Trophoblast cell (in vitro differentiated cells and primary cell): ENCODE measurements around the gene NME2.
A peak's percentile ranks its signal among the peaks of the same experiment; 100 is the strongest.

Experiments
- DNase-seq, 2 donors: peaks; one replicate each; pipeline ENCODE4 v3.0.0-alpha.2; 2016
- H2AFZ ChIP-seq: 2 replicates; pipeline ENCODE4 v1.6.1; 2013; ENCODE audit warnings: low read length, moderate library complexity, mild to moderate bottlenecking; ENCODE audit not compliant: insufficient read depth, poor library complexity
- H2AK5ac ChIP-seq: 2 replicates; pipeline ENCODE4 v1.6.1; 2013; ENCODE audit warnings: mild to moderate bottlenecking, low read length
- H2BK120ac ChIP-seq: 2 replicates; pipeline ENCODE4 v1.6.1; 2013; ENCODE audit warnings: low read length, mild to moderate bottlenecking, moderate library complexity; ENCODE audit not compliant: insufficient read depth, poor library complexity
- H2BK12ac ChIP-seq: 2 replicates; pipeline ENCODE4 v1.6.1; 2013; ENCODE audit warnings: mild to moderate bottlenecking, low read length, moderate library complexity
- H2BK5ac ChIP-seq: 2 replicates; pipeline ENCODE4 v1.6.1; 2013; ENCODE audit warnings: low read length, low read depth, moderate library complexity, mild to moderate bottlenecking; ENCODE audit not compliant: poor library complexity
- H3K14ac ChIP-seq: 2 replicates; pipeline ENCODE4 v1.6.1; 2013; ENCODE audit warnings: mild to moderate bottlenecking, low read length
- H3K18ac ChIP-seq: 2 replicates; pipeline ENCODE4 v1.6.1; 2013; ENCODE audit warnings: mild to moderate bottlenecking, low read length
- H3K23ac ChIP-seq: 2 replicates; pipeline ENCODE4 v1.6.1; 2013; ENCODE audit warnings: low read length
- H3K27ac ChIP-seq: 2 replicates; pipeline ENCODE4 v1.5.1; 2013; ENCODE audit warnings: low read depth, mild to moderate bottlenecking, inconsistent platforms, low read length, moderate library complexity
- H3K27me3 ChIP-seq: 2 replicates; pipeline ENCODE4 v1.6.1; 2013; ENCODE audit warnings: inconsistent platforms, mild to moderate bottlenecking, low read length, moderate library complexity; ENCODE audit not compliant: insufficient read depth
- H3K36me3 ChIP-seq, 2 experiments: 1 replicate in 1 of 2; 2 replicates in 1 of 2; pipeline ENCODE4 v1.6.1; 2013; ENCODE audit warnings: low read length in 2 of 2, mild to moderate bottlenecking in 2 of 2, moderate library complexity in 1 of 2; ENCODE audit not compliant: insufficient read depth in 2 of 2, control insufficient read depth in 1 of 2
- H3K4ac ChIP-seq: 2 replicates; pipeline ENCODE4 v1.6.1; 2013; ENCODE audit warnings: low read depth, mild to moderate bottlenecking, low read length, moderate library complexity
- H3K4me1 ChIP-seq, 2 experiments: 1 replicate in 1 of 2; 2 replicates in 1 of 2; pipeline ENCODE4 v1.6.1; 2013; ENCODE audit warnings: low read length in 2 of 2, mild to moderate bottlenecking in 2 of 2, moderate library complexity in 1 of 2; ENCODE audit not compliant: insufficient read depth in 2 of 2, control insufficient read depth in 1 of 2
- H3K4me2 ChIP-seq: 2 replicates; pipeline ENCODE4 v1.6.1; 2013; ENCODE audit warnings: inconsistent platforms, mild to moderate bottlenecking, low read length, moderate library complexity
- H3K4me3 ChIP-seq: 2 replicates; pipeline ENCODE4 v1.5.1; 2013; ENCODE audit warnings: mild to moderate bottlenecking, low read depth, low read length, inconsistent platforms
- H3K79me1 ChIP-seq: one replicate; pipeline ENCODE4 v1.6.1; 2013; ENCODE audit warnings: low read length
- H3K79me2 ChIP-seq: 2 replicates; pipeline ENCODE4 v1.6.1; 2013; ENCODE audit warnings: low read length, mild to moderate bottlenecking; ENCODE audit not compliant: control insufficient read depth, insufficient read depth, poor library complexity
- H3K9ac ChIP-seq: 2 replicates; pipeline ENCODE4 v1.6.1; 2013; ENCODE audit warnings: mild to moderate bottlenecking, low read length
- H3K9me3 ChIP-seq: 2 replicates; pipeline ENCODE4 v1.6.1; 2013; ENCODE audit warnings: low read depth, mild to moderate bottlenecking, control low read depth, inconsistent platforms, low read length; ENCODE audit not compliant: insufficient read depth
- H4K12ac ChIP-seq: 2 replicates; pipeline ENCODE4 v1.6.1; 2013; ENCODE audit warnings: low read depth, mild to moderate bottlenecking, low read length, moderate library complexity
- H4K8ac ChIP-seq: 2 replicates; pipeline ENCODE4 v1.6.1; 2013; ENCODE audit warnings: low read depth, mild to moderate bottlenecking, low read length, moderate library complexity
- H4K91ac ChIP-seq: one replicate; pipeline ENCODE4 v1.6.1; 2013; ENCODE audit warnings: low read depth, mild to moderate bottlenecking, low read length, moderate library complexity
- WGBS: extraction: QIAGEN DNeasy Blood & Tissue Kit; methylation state at CpG from one replicate; pipeline ENCODE4 v1.1.7; 2013; ENCODE audit warnings: missing lambda C conversion rate; ENCODE audit not compliant: insufficient read length, insufficient coverage; ENCODE audit errors: extremely low coverage; 5-methylcytosine and 5-hydroxymethylcytosine counted together

The NME2 gene

DNA sequence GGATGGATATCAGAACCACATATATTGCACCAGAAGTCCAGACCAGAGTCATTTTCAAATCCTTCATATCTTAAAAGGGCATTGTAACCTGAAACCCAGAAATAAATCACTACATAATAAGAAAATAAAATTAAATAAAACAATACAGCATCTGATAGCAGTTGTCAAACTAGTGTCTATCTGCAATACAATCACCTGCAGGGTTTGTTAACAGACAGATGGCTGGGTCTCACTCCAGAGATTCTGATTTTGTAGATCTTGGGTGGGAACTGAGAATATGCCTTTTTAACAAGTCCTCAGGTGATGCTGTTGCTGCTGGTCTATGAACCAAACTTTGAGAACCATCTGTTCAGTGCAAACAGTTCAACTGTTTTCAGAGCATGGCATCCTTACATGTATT is 37.6 kb downstream of the NME2 start:
- H2BK120ac ChIP-seq = no peak overlapping the region
- H3K9me3 ChIP-seq = no peaks in the 10 kb centered on the region
- no peak overlapping the region for H3K4ac ChIP-seq
- H3K36me3 ChIP-seq = peaks cover 21 to 34% of the 10 kb centered on the region in 2 experiments
- H3K79me1 ChIP-seq = no peaks in the 10 kb centered on the region
- no peak overlapping the region for H3K4me2 ChIP-seq
- H2AK5ac ChIP-seq = no peak overlapping the region
- no peak overlapping the region for H2BK12ac ChIP-seq
- no peaks in the 10 kb centered on the region for H3K4me1 ChIP-seq
- H3K23ac ChIP-seq = no peak overlapping the region
- DNase-seq = no peak
- no peak overlapping the region for H2AFZ ChIP-seq
- no peak overlapping the region for H2BK5ac ChIP-seq
- H3K4me3 ChIP-seq = no peak overlapping the region
- no peaks in the 10 kb centered on the region for H3K27me3 ChIP-seq
- no peaks in the 10 kb centered on the region for H3K79me2 ChIP-seq
- H4K8ac ChIP-seq = no peak overlapping the region
- no peak overlapping the region for H3K14ac ChIP-seq
- H3K9ac ChIP-seq = no peak overlapping the region
- no peak overlapping the region for H3K18ac ChIP-seq
- H4K12ac ChIP-seq = no peak overlapping the region
- no peak overlapping the region for H3K27ac ChIP-seq
- H4K91ac ChIP-seq = no peak overlapping the region

DNA sequence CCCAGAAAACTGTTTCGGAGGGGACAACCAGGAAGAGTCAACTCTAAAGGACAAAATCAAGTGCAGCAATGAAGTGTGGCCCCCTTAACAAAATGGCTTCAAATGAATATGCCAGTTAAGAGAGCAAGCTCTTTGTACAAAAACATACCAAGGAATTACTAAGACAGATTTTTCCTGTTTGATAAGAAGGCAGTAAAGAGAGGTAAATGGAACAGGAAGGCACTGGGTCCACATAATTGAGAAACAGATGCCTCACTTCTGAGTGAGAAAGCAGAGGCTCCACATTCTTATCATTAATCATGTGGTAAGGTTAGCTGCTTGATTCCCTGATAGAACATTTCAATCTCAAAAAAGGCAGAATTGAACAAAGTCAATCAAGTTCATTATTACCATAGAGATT is 48.7 kb downstream of the NME2 start:
- Histone ChIP-seq H2BK120ac (no peak overlapping the region), H4K8ac (no peak overlapping the region), H3K4ac (no peak overlapping the region), H3K79me2 (no peaks in the 10 kb centered on the region), H3K4me3 (no peak overlapping the region), H3K4me1 (no peaks in the 10 kb centered on the region), H3K36me3 (peaks cover 9 to 15% of the 10 kb centered on the region in 2 experiments), H3K9ac (no peak overlapping the region), H3K4me2 (no peak overlapping the region), H3K27me3 (no peaks in the 10 kb centered on the region), H3K14ac (no peak overlapping the region), H2AFZ (no peak overlapping the region), H3K9me3 (no peaks in the 10 kb centered on the region), H2BK12ac (no peak overlapping the region), H3K27ac (no peak overlapping the region), H3K79me1 (no peaks in the 10 kb centered on the region), H4K91ac (no peak overlapping the region), H4K12ac (no peak overlapping the region), H3K18ac (no peak overlapping the region), H3K23ac (no peak overlapping the region), H2AK5ac (no peak overlapping the region), H2BK5ac (no peak overlapping the region)
- DNase-seq = peak in 1 of 2 donors; percentile 18
- WGBS = no CpG with 5 or more reads among the region's 1 CpG

- no peaks in the 10 kb centered on the region for H3K27me3 ChIP-seq
- H4K12ac ChIP-seq = no peak overlapping the region
- no peak overlapping the region for H3K4me2 ChIP-seq
- H3K14ac ChIP-seq = no peak overlapping the region
- H3K18ac ChIP-seq = no peak overlapping the region
- H3K79me2 ChIP-seq = no peaks in the 10 kb centered on the region
- peaks cover 8 to 16% of the 10 kb centered on the region in 2 experiments for H3K36me3 ChIP-seq
- H2AFZ ChIP-seq = no peak overlapping the region
- no peak overlapping the region for H3K4ac ChIP-seq
- no peak overlapping the region for H4K8ac ChIP-seq
- no peaks in the 10 kb centered on the region for H3K79me1 ChIP-seq
- no peaks in the 10 kb centered on the region for H3K9me3 ChIP-seq
- H3K23ac ChIP-seq = no peak overlapping the region
- H2BK5ac ChIP-seq = no peak overlapping the region
- no peak overlapping the region for H2AK5ac ChIP-seq
- no peak overlapping the region for H3K27ac ChIP-seq
- WGBS = no CpG with 5 or more reads among the region's 1 CpG
- H4K91ac ChIP-seq = no peak overlapping the region
- no peak overlapping the region for H2BK12ac ChIP-seq
- H3K4me1 ChIP-seq = no peaks in the 10 kb centered on the region
- H2BK120ac ChIP-seq = no peak overlapping the region
- H3K9ac ChIP-seq = no peak overlapping the region
- DNase-seq = no peak
- no peak overlapping the region for H3K4me3 ChIP-seq
Observed at GRCh38 chr17:51217946-51218345, 51.7 kb downstream of the NME2 start.

GRCh38 chr17:51221322-51221721 is 55.1 kb downstream of the NME2 start:
- no peak overlapping the region for H4K91ac ChIP-seq
- no peak for DNase-seq
- no peak overlapping the region for H3K23ac ChIP-seq
- no peak overlapping the region for H3K9ac ChIP-seq
- H3K18ac ChIP-seq = no peak overlapping the region
- no peak overlapping the region for H2BK5ac ChIP-seq
- H3K9me3 ChIP-seq = no peaks in the 10 kb centered on the region
- no peaks in the 10 kb centered on the region for H3K79me1 ChIP-seq
- no peak overlapping the region for H2BK12ac ChIP-seq
- H2BK120ac ChIP-seq = no peak overlapping the region
- H3K4me1 ChIP-seq = no peaks in the 10 kb centered on the region
- no peak overlapping the region for H3K4ac ChIP-seq
- no peak overlapping the region for H4K12ac ChIP-seq
- no peak overlapping the region for H2AK5ac ChIP-seq
- H3K27ac ChIP-seq = no peak overlapping the region
- H4K8ac ChIP-seq = no peak overlapping the region
- H3K27me3 ChIP-seq = no peaks in the 10 kb centered on the region
- H3K4me2 ChIP-seq = no peak overlapping the region
- H3K79me2 ChIP-seq = no peaks in the 10 kb centered on the region
- no CpG with 5 or more reads among the region's 4 CpGs for whole genome bisulfite sequencing
- H3K4me3 ChIP-seq = no peak overlapping the region
- no peak overlapping the region for H3K14ac ChIP-seq
- no peak overlapping the region for H2AFZ ChIP-seq
- peaks cover 11 to 18% of the 10 kb centered on the region in 2 experiments for H3K36me3 ChIP-seq
